Kidney tubule cell (primary cell): ENCODE measurements around the gene FNDC11.
"Not testable (repeated sequence)": the region's sequence is repeated elsewhere in the genome, so short reads cannot be mapped to it uniquely, and the experiment has no call there.

Experiments
- DNase-seq: peaks from one replicate; pipeline ENCODE4 v3.0.0-alpha.2; 2018; ENCODE audit warnings: low spot score

The FNDC11 gene

DNA sequence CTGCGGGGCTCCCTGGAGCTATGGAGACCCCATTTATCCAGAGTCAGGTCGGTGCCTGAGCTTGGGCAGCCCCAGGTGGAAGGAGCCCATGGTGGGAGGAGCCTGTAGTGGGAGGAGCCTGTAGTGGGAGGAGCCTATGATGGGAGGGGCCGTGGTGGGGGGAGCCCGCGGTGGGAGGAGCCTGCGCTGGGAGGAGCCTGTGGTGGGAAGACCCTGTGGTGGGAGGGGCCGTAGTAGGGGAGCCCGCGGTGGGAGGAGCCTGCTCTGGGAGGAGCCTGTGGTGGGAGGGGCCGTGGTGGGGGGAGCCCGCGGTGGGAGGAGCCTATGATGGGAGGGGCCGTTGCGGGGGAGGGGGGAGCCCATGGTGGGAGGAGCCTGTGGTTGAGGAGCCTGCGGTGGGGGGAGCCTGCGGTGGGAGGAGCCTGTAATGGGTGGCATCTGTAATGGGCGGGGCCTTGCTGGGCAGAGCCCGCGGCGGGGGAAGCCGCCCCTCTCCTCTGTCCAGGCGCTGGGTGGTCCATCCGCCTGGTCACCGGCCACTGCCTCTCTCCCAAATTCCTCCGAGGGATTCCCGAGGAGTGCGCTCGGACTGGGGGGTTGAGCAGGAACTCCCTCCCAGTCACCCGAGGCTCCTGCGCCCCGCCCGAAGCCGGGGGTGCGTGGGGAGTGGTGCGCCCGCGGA is 567 bp upstream of the FNDC11 start:
- DNase-seq: peak; percentile 80

DNA sequence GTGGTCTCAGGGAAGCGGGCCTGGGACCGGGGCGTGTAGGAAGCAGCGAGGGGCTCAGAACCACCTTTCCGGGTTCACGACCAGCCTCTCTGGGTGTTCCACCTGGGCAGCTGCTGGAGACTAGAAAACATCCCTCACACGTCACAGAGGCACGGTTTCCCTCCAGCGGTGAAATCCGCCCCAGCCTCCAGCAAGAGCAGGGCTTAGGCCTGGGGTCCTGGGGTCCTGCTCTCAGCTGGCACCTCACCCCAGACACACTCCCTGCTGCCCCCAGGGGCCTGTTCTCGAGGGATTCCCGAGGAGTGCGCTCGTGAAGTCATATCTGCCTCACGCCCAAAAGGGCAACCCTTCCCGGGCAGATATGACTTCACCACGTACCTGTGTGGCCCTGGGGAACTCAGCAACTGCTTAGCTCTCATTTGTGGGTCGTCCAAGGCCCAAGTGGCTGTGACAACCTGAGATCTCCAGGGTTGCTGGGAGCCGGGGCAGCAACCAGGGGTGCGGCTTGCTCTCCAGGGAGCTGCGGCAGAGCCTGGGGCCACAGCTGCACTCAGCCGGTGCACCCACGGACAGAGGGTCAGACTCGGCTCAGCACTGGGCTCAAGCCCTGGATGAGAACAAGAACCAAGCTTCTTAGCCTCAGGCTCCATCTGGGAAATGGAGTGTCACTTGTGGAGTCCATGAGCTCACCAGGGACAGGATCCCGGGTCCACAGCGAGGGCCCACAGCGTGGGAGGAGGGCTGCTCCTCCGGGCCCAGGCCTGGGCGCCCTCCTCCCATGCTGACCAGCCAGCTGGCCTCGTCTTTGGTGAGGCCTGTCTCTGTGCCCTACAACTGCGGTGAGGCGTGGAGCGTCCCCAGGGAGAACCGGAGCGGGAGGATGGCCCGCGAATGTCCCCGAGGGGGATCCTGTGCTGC is 661 bp downstream of the FNDC11 start:
- DNase-seq: no peak

DNA sequence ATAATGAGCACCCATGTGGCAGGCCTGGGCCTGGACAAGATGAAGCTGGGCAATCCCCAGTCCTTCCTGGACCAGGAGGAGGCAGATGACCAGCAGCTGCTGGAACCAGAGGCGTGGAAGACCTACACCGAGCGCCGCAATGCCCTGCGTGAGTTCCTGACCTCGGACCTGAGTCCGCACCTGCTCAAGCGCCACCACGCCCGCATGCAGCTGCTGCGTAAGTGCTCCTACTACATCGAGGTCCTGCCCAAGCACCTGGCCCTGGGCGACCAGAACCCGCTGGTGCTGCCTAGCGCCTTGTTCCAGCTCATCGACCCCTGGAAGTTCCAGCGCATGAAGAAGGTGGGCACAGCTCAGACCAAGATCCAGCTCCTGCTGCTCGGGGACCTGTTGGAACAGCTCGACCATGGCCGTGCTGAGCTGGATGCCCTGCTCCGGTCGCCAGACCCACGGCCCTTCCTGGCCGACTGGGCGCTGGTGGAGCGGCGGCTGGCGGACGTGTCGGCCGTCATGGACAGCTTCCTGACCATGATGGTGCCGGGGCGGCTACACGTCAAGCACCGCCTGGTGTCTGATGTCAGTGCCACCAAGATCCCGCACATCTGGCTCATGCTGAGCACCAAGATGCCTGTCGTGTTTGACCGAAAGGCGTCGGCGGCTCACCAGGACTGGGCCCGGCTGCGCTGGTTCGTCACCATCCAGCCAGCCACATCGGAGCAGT is 1.9 kb downstream of the FNDC11 start:
- no peak for DNase-seq

DNA sequence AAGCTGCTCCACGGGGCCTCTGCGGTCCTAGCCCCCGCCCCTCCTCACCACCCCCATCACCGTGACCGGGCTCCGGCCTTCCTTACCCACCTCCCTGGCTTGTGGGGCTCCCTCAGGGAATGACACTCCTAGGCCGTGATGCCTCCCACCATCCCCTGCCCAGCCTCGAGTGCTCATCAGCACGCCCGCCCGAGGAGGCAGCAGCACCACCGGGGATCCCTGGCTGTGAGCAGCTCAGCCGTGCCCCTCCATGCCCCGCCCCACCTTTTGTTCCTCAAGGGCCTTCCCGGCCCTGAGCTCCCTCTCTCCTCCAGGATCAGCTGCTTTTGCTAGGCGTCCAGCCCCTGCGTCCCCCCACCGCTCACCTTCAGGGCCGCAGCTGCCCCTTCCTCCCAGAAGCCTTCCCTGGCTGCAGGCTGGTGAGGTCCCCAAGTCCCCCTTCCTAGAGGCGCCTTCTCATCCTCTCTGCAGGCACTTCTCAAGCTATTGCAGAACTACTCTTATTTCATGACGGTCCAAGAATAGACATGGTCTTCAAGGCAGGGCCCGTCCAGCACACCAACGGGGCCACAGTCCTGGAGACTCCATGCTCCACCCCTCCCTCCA is 3.0 kb downstream of the FNDC11 start:
- no peak for DNase-seq

DNA sequence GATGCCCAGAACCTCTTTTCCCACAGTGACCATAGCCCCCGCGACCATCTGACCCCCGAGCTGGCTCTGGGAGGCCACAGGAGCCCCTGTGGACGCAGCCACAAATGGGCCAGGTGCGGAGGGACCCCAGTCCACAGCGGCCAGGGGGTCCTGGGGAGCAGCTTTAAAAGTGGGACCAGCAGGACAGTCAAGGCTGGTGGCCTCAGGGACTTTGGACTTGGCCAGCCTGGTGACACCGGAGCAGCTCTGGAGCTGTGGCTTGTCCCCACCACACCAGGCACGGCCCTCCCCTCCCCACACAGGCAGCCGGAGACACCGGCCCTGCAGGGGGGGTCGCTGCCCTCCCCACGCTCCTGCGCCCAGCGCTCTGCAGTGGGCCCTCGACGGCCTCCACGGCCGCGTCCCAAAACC is 3.5 kb downstream of the FNDC11 start:
- DNase-seq: no peak

DNA sequence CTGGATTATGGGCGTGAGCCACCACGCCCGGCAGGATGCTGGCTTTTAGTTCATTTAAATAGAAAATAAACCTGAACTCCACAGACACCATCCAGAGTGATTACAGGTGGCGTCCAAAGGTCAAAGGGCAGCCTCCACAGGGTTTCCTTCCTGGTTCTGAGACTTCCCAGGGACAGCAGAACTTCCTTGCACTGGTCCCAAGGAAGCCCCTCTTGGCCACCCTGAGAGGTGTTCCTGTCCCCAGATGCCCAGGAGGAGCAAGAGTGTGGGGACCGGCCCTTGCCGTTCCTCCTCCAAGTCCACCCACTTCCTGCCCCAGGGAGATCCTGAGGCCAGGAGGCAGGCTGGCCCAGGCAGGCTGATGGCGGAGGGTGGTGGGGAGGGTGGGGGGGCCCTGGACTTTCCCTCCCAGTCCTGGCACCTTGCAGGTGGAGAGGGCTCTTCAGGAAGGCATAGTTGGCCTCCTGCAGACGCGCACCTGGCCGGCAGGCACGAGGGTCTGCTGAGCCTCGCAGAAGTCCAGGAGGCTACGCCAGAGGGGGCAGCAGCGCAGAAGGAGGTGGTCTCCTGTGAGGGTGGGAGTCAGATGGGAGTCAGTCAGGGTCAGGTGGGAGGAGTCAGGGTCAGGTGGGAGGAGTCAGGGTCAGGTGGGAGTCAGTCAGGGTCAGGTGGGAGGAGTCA is 5.0 kb downstream of the FNDC11 start:
- no peak for DNase-seq

DNA sequence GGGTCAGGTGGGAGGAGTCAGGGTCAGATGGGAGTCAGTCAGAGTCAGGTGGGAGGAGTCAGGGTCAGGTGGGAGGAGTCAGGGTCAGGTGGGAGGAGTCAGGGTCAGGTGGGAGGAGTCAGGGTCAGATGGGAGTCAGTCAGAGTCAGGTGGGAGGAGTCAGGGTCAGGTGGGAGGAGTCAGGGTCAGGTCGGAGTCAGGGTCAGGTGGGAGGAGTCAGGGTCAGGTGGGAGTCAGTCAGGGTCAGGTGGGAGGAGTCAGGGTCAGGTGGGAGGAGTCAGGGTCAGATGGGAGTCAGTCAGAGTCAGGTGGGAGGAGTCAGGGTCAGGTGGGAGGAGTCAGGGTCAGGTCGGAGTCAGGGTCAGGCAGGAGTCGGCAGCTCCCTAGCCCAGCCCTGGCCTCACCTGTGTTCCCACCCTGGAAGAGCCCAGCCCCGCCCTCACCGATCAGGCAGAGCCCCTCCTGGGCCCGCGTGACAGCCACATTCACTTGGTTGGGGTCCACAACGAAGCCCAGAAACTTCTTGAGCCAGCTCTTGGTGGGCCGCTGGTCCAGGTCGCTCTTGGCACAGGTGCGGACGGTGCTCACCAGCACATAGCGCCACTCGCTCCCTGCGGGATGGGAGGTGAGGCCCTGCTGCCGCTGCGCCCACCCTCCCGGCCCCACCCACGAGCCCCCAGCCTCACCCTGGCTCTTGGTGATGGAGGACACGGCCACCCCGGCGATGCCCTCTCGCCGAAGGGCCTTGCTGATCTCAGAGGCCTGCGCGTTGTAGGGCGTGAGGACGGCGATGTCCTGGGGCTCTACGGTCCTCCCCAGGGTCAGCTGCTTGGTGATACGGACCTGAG is 5.8 kb downstream of the FNDC11 start:
- not testable (repeated sequence) for DNase-seq

DNA sequence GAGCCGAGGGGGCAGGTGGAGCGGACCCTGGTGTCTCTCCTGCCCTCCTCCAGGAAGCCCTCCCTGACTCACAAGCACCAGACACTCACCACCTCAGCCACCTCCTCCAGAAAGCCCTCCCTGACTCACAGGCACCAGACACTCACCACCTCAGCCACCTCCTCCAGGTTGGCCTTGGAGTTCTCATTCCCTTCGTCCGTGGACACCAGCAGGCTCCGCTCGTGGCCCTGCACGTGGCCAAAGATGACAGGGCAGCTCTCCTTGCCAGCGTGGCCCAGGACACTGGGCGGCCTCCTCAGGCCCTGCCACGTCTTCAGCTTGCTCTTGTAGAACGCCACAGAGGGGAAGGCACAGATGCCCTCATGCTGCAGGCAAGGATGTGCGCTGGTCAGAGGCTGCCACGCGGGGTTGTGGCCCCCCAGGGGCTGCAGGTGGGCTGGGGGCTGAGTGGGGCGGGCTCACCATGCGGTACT is 6.4 kb downstream of the FNDC11 start:
- DNase-seq: no peak

DNA sequence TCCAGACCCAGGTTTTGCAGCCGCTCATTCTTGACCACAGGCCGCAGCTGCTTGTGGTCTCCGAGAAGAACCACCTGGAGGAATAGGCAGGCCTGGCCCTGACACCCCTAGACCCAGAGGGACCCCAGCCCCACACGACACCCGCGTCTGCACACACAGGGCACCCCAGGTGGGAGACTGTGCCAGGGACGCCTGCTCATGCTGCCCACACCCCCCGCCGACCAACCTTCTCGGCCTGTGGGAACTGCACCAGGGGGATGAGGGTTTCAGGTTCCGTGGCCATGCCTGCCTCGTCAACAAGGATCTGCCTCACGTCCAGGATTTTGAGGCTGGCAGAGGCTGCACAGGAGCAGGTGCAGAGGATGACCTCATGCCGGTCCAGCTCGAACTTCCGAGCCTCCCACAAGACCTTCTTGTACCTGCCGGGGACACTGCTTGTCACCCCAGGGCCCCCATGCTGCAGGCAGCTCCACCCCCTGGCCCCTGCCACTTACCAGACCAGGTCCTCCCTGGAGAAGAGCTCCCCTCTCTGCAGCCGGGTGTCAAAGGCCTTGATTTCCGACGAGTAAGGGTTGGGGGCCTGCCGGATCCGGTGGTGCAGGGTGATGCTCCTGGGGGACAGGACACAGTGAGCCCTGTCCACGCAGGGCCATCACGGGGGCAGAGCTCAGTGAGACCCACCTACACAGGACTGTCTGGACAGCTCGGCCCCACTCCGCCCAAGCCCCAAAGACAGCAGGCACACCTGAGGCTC is 7.1 kb downstream of the FNDC11 start:
- DNase-seq: no peak

DNA sequence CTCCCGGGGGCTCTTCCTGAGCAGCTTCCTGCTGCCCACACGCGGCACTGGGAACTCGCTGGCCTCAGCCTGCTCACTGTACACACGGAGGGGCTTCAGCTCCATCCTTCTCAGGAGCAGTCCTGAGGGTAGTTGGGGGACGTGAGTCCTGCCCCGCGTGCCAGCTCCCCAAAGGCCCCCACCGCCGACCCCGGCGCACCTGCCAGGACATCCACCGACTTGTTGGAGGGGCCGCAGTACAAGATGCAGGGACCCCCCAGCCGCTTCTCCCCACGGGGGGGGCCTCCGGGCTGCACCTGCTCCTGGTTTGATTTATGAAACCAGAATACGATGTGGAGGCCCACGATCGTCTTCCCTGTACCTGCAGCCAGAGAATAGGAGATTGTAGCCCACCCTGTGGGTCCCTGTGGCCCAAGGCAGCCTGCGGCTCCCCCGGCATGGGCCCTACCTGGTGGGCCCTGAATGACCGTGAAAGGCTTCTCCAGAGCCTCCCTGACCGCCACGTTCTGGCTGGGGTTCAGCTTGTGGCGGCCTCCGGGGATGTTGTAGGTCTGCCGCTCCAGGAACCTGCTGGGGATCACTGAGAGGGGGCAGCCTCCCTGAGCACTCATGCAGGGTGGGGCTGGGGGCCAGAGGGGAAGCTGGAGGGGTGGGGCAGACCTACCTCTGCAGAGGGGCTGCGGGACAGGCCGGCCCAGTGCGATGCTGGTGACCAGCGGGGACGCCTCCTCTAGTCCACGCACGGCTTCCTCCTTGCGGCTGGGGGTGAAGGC is 7.9 kb downstream of the FNDC11 start:
- no peak for DNase-seq

DNA sequence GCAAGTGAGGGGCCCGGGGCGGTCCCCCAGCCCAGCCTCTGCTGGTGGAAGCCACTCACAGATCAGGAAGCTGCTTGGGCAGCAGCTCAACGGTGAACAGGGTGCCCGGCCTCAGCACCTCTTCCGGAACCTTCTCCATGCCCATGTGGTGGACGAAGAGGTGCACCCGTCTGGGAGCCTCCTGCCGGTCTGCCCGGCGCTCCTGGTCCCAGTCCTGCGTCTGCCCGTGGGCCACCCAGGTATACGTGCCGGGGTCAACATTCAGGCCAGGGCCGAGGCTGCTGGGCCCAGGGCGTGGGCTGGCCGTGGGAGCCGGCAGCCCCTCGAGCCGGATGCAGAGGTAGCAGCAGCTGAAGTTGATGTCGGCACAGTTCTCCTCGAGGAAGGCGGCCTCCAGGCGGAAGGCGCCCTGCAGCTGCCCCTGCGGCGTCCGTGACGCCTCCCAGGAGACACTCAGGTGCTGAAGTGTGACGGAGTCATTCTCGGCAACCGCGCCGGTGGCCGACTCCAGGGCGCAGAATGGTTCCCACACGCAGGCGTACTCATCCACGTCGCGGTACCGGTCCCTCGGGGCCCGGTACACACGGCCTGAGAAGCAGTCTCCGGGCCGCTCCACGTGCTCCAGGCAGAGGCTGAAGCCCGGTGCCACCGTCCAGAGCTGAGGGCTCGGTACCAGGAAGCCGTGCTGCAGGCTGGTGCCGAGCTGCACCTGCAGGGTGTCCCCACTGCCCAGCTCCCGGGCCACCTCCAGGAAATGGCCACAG is 8.7 kb downstream of the FNDC11 start:
- DNase-seq: no peak

DNA sequence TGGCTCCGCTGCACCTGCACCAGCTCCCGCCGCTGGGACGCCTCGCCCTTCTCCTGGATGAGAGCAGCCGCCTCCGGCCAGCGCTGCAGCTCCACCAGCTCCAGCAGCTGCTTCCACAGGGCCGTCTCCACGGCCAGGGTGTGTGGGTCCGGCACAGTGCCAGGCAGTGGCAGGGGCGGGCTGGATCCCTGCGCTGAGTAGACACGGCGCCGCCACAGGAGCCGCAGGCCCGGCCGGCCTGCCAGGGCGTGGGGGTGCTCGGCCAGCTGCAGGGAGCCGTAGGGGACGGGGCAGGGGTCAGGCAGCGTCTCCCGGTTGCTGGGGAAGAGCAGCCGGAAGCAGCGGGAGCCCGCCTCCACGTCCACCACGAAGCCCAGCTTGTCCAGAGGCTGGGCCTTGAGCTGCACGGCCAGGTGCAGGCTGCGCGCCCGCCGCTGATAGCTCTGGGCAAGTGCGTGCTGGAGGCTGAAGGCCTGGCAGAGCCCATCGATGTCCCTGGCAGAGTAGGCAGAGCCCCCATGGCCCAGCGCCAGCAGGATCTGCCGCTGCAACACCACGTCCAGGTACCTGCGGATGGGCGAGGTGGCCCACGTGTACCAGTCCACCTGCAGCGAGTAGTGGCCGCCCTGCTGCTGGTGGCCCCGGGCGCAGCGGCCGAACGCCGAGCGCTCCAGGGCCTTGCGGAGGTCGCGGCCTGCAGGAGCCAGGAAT is 9.4 kb downstream of the FNDC11 start:
- no peak for DNase-seq

DNA sequence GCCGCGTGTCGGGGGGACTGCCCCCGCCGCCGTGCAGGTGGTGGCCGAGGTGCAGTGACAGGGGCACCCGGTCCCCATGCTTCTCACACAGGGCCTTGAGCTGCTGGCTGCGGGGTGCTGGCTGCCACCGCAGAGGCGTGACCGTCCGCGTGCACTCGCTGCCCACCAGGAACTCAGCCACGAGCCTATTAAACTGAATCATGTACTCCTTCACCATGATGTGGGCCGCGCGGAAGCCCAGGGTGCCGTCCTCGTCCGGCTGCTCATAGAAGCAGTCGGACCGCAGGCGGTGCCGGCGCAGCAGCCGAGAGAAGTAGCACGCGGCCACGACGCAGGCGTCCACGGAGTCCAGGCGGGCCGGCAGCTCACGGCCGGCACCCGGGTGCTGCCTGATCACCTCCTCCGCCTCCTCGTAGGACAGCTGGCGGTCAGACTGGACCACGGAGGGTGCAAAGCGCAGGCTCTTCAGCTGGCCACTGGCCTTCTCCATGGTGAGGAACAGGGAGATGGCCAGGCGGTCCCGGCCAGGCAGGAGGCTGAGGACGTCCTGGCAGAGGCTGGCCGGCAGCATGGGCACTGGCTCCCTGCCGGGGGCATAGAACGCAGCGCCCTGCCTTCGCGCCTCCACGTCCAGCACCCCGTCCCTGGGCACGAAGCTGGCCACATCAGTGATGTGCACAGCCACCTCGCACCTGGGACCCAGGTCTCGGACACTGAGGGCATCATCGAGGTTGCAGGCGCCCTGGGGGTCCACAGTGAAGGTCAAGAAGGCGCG is 10.3 kb downstream of the FNDC11 start:
- no peak for DNase-seq

DNA sequence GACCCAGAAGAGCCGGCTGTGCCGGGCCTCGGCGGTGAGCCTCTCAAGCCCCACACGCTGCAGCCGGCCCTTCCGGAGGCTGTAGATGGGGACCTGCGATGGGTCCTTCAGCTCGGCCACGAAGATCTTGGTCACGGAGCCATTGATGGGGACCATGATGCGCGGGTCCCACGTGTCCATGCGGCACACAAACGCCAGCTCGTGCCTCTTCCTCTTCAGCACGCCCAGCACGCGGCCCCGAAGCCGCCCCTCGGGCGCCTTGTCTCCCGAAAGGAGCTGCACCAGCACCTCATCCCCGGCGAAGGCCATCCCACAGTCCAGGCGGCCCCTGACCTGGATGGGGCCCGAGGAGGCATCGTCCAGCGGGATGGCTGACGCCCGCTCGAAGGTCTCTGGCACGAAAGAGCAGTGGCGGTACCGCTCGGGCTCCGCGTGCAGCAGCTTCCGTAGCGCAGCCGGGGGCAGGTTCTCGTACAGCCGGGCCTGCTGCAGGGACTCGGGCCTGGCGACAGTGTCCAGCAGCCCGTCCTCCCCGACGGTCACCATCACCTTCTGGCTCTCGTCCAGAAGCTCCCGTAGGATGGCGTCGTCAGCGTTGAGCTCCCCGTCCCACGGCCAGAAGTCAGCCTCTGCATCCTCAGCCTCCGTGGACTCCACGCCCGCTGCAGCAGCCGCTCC is 11.2 kb downstream of the FNDC11 start:
- DNase-seq: no peak

DNA sequence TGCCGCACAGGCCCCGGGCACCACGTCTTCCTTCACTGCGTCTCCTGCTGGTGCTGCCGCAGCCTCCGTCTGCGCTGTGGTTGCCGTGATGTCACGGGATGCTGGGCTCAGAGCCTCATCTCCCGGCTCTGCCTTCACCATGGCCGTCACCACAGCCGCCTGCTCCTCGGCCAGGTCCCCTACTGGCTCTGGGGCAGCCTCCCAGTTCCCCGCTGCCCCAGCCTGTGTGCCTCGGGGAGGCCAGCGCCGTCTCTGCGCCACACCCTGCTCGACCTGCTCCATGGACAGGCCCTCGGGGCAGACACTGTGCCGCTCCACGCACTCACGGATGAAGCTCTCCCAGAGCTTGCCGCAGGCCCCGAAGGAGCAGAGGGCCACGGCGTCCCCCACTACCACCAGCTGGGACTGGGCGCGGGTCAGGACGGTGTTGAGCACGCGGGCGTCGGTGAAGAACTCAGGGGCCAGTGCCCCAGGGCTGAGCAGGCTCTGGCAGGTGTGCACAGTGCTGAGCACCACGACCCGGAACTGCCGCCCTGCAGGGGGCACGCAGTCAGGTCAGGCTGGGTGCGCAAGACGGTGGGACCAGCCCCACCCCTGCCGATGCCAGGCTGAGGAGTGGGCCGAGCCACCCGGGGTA is 11.9 kb downstream of the FNDC11 start:
- no peak for DNase-seq
